PC-9 (cell line): ENCODE results near the gene KCTD14. TPM values are rescaled to one million over a fixed set of nuclear protein-coding genes. Genes with fewer than 3 reads are reported as not detected.
"Not testable (repeated sequence)": the region's sequence is repeated elsewhere in the genome, so short reads cannot be mapped to it uniquely, and the experiment has no call there.

Experiments used
- BruUV-seq: library from RNA; stranded (reverse); fragments of 400-500 nt; replicated peaks from 2 replicates; lab custom pipeline; 2021; lab: Mats Ljungman, UMichigan
- CTCF ChIA-PET: fragments of 300-600 bp; sonication (Branson Sonifier 250); formaldehyde crosslinking; loops from one replicate; lab custom pipeline; 2022; ENCODE audit warnings: antibody characterized with exemption; lab: Charles Lee
- POLR2A ChIA-PET: fragments of 300-600 bp; sonication (Branson Sonifier 250); formaldehyde crosslinking; loops from one replicate; lab custom pipeline; 2022; ENCODE audit warnings: antibody characterized with exemption; ENCODE audit not compliant: unreplicated experiment; lab: Charles Lee
- DNase-seq, 2 experiments: peaks; one replicate each; pipeline versions ENCODE4 v3.0.0 to v3.0.0-alpha.2; 2015 to 2022; ENCODE audit warnings: mixed read lengths in 1 of 2
- H2AFZ ChIP-seq: fragments of 200-600 bp; sonication (generic); 2 replicates; pipeline ENCODE4 v1.8.1; 2017; ENCODE audit warnings: antibody characterized with exemption
- H3F3A ChIP-seq: fragments of 200-600 bp; sonication (generic); 2 replicates; pipeline ENCODE4 v1.8.1; 2017; ENCODE audit warnings: antibody characterized with exemption, mild to moderate bottlenecking, low read depth; ENCODE audit not compliant: insufficient read depth
- H3K27ac ChIP-seq: fragments of 200-600 bp; sonication (generic); 2 replicates; pipeline ENCODE4 v1.6.1; 2016; ENCODE audit warnings: mixed run types
- H3K27me3 ChIP-seq: fragments of 200-600 bp; sonication (generic); 2 replicates; pipeline ENCODE4 v1.6.1; 2016; ENCODE audit warnings: low read depth, mixed run types; ENCODE audit not compliant: insufficient read depth
- H3K36me3 ChIP-seq: fragments of 200-600 bp; sonication (generic); 2 replicates; pipeline ENCODE4 v1.6.1; 2016; ENCODE audit warnings: low read depth, mixed run types
- H3K4me1 ChIP-seq: fragments of 200-600 bp; sonication (generic); replicated peaks from 2 replicates; pipeline ENCODE4 v1.6.1; 2016; ENCODE audit warnings: mixed run types; ENCODE audit not compliant: insufficient read depth
- H3K4me2 ChIP-seq: fragments of 200-600 bp; sonication (generic); 2 replicates; pipeline ENCODE4 v1.6.1; 2017; ENCODE audit warnings: mixed run types
- H3K4me3 ChIP-seq: fragments of 200-600 bp; sonication (generic); 2 replicates; pipeline ENCODE4 v1.6.1; 2016; ENCODE audit warnings: mixed run types
- H3K79me2 ChIP-seq: fragments of 200-600 bp; sonication (generic); 2 replicates; pipeline ENCODE4 v1.6.1; 2017; ENCODE audit warnings: low read depth, mixed run types
- H3K9me2 ChIP-seq: fragments of 200-600 bp; sonication (generic); 2 replicates; pipeline ENCODE4 v1.8.1; 2017; ENCODE audit warnings: mild to moderate bottlenecking; ENCODE audit not compliant: insufficient read depth
- H3K9me3 ChIP-seq: fragments of 200-600 bp; sonication (generic); 2 replicates; pipeline ENCODE4 v1.8.1; 2016; ENCODE audit warnings: low read depth; ENCODE audit not compliant: insufficient read depth
- H4K20me1 ChIP-seq: fragments of 200-600 bp; sonication (generic); 2 replicates; pipeline ENCODE4 v1.8.1; 2017; ENCODE audit not compliant: insufficient read depth
- EZH2 ChIP-seq: fragments of 200-600 bp; sonication (generic); IDR thresholded peaks from 2 replicates; pipeline ENCODE4 v1.8.0; 2017; ENCODE audit warnings: antibody characterized with exemption, low read depth
- intact Hi-C: fragments of 100-400 bp; cut with micrococcal nuclease; formaldehyde crosslinking; loops from one replicate; pipeline ENCODE4 v1.10.0; 2022; ENCODE audit not compliant: unreplicated experiment
- total RNA-seq: library from RNA; stranded (reverse); gene quantifications from 2 replicates; pipeline ENCODE4 v1.2.3, GENCODE V29; 2021
- TF ChIP-seq, protein P1 (sequence below): fragments of 200-600 bp; sonication (generic); conservative IDR thresholded peaks from 2 replicates; pipeline ENCODE4 v1.6.1; 2017; ENCODE audit warnings: mixed run types, antibody characterized with exemption, mild to moderate bottlenecking, moderate library complexity

The KCTD14 gene
- total RNA-seq, 1 experiment from 2014 or later: 21.3 TPM

DNA sequence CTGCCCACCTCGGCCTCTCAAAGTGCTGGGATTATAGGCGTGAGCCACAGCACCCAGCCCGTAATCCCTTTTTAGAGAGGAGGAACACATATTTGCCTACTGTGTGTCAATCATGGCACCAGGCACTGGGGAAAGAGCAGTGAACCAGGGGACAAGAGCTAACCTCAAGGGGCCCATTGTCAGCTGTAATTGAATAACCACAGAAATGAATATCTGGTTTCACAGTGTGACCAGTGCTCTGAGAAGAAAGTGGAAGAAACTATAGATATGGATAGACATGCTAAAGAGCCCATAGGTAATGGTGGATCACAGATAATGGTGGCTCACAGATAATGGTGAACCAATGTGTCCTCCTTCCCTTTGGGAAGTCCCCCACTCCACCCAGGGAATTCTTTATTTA lies 8.6 kb upstream of the KCTD14 start:
- Histone ChIP-seq H3K4me3 (no peak overlapping the region), H3K9me2 (no peaks in the 10 kb centered on the region), H4K20me1 (no peaks in the 10 kb centered on the region), H3K27me3 (no peaks in the 10 kb centered on the region), H3K27ac (no peak overlapping the region), H3K36me3 (no peaks in the 10 kb centered on the region), H2AFZ (no peak overlapping the region), H3F3A (peaks cover 33% of the 10 kb centered on the region), H3K79me2 (no peaks in the 10 kb centered on the region), H3K9me3 (no peaks in the 10 kb centered on the region), H3K4me2 (no peak overlapping the region), H3K4me1 (peaks cover 62% of the 10 kb centered on the region)
- intact Hi-C loops: loop anchor here (2.0 kb wide), 1 partner anchor 37 kb away; the partner anchor contains the start of gene INTS4
- no TSS peak for BruUV-seq
- TF ChIP-seq, protein P1, sequence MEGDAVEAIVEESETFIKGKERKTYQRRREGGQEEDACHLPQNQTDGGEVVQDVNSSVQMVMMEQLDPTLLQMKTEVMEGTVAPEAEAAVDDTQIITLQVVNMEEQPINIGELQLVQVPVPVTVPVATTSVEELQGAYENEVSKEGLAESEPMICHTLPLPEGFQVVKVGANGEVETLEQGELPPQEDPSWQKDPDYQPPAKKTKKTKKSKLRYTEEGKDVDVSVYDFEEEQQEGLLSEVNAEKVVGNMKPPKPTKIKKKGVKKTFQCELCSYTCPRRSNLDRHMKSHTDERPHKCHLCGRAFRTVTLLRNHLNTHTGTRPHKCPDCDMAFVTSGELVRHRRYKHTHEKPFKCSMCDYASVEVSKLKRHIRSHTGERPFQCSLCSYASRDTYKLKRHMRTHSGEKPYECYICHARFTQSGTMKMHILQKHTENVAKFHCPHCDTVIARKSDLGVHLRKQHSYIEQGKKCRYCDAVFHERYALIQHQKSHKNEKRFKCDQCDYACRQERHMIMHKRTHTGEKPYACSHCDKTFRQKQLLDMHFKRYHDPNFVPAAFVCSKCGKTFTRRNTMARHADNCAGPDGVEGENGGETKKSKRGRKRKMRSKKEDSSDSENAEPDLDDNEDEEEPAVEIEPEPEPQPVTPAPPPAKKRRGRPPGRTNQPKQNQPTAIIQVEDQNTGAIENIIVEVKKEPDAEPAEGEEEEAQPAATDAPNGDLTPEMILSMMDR: no peak
- ChIA-PET POLR2A (interaction anchor here (0.7 kb wide), 1 partner anchor 429 kb away, joined by 7 read pairs; no protein-coding TSS in a partner anchor), CTCF (interaction anchor here (0.9 to 1.0 kb wide), 2 partner anchors 9 to 533 kb away, joined by 3 to 4 read pairs; no protein-coding TSS in a partner anchor)
- no peak for DNase-seq

GRCh38 chr11:78030429-78031325 lies 7.6 kb upstream of the KCTD14 start:
- no peaks in the 10 kb centered on the region for H3K9me3 ChIP-seq
- H3K9me2 ChIP-seq: no peaks in the 10 kb centered on the region
- BruUV-seq: no TSS peak
- H3K36me3 ChIP-seq: no peaks in the 10 kb centered on the region
- H2AFZ ChIP-seq: no peak overlapping the region
- TF ChIP-seq EZH2: no peak
- H3K4me3 ChIP-seq: no peak overlapping the region
- peaks cover 27% of the 10 kb centered on the region for H3F3A ChIP-seq
- no peaks in the 10 kb centered on the region for H3K27me3 ChIP-seq
- 0 out of 2 replicates have a peak overlapping the region, but pooled peaks have one; percentile 11 for H3K27ac ChIP-seq
- peak overlapping the region; percentile 29 for H3K4me2 ChIP-seq
- H3K4me1 ChIP-seq: peaks cover 55% of the 10 kb centered on the region
- ChIA-PET POLR2A (interaction anchor here (0.6 to 0.7 kb wide), 3 partner anchors 36 to 429 kb away, joined by 7 to 22 read pairs (median 9); partner anchors contain the start of gene INTS4), CTCF (interaction anchor here (0.6 to 1.0 kb wide), 5 partner anchors 10 to 931 kb away, joined by 3 to 7 read pairs (median 4); no protein-coding TSS in a partner anchor)
- H3K79me2 ChIP-seq: no peaks in the 10 kb centered on the region
- DNase-seq: peak; percentile 89 to 92
- no peaks in the 10 kb centered on the region for H4K20me1 ChIP-seq
- intact Hi-C loops: loop anchor here (1.0 to 2.0 kb wide), 2 partner anchors 10 to 36 kb away; partner anchors contain the start of gene INTS4

- Histone ChIP-seq H3K4me2 (peak overlapping the region; percentile 54), H3K27ac (peak overlapping the region; percentile 82), H3F3A (peaks cover 27% of the 10 kb centered on the region), H3K4me1 (peaks cover 55% of the 10 kb centered on the region)
- H3K36me3 ChIP-seq, H4K20me1 ChIP-seq, H3K79me2 ChIP-seq, intact Hi-C loops, H2AFZ ChIP-seq, H3K27me3 ChIP-seq, H3K9me2 ChIP-seq, H3K9me3 ChIP-seq, H3K4me3 ChIP-seq, BruUV-seq: not testable (repeated sequence)
- POLR2A ChIA-PET: interaction anchor here (0.7 to 0.8 kb wide), 2 partner anchors 12 to 34 kb away, joined by 6 to 17 read pairs; partner anchors contain the start of gene INTS4
- CTCF ChIA-PET: interaction anchor here (0.6 to 1.3 kb wide), 3 partner anchors 18 to 468 kb away, joined by 3 to 10 read pairs (median 3); no protein-coding TSS in a partner anchor
- peak; percentile 85 to 99 for DNase-seq
Measured at GRCh38 chr11:78028423-78028822, 5.3 kb upstream of the KCTD14 start.
